A673 (cell line): Measurements from ENCODE around the gene B3GAT3. TPM values are rescaled to one million over a fixed set of nuclear protein-coding genes. Genes with fewer than 3 reads are reported as not detected.
A peak's percentile ranks its signal among the peaks of the same experiment; 100 is the strongest.
"Not testable (repeated sequence)": the region's sequence is repeated elsewhere in the genome, so short reads cannot be mapped to it uniquely, and the experiment has no call there.

Experiments used
- BruUV-seq: library from RNA; stranded (reverse); fragments of 400-500 nt; replicated peaks from 2 replicates; lab custom pipeline; 2021; lab: Mats Ljungman, UMichigan
- CTCF ChIA-PET: fragments of 300-600 bp; sonication (Branson Sonifier 250); formaldehyde crosslinking; loops from one replicate; lab custom pipeline; 2022; ENCODE audit warnings: antibody characterized with exemption; lab: Charles Lee
- POLR2A ChIA-PET: fragments of 300-600 bp; sonication (Branson Sonifier 250); formaldehyde crosslinking; loops from one replicate; lab custom pipeline; 2022; ENCODE audit warnings: antibody characterized with exemption; ENCODE audit not compliant: low non-redundant PET; lab: Charles Lee
- DNase-seq: peaks from one replicate; pipeline ENCODE4 v3.0.0-alpha.2; 2015; ENCODE audit warnings: low spot score
- H3K27ac ChIP-seq: fragments of 200-600 bp; sonication (generic); 2 replicates; pipeline ENCODE4 v1.5.1; 2016; ENCODE audit warnings: mixed run types, low read depth, mild to moderate bottlenecking, mixed read lengths, antibody characterized with exemption, low read length; ENCODE audit not compliant: poor library complexity, severe bottlenecking
- H3K27me3 ChIP-seq: fragments of 200-600 bp; sonication (generic); replicated peaks from 2 replicates; pipeline ENCODE4 v1.6.1; 2017; ENCODE audit warnings: mixed run types, low read depth, mild to moderate bottlenecking, mixed read lengths, antibody characterized with exemption, low read length; ENCODE audit not compliant: insufficient read depth, poor library complexity
- H3K36me3 ChIP-seq: fragments of 200-600 bp; sonication (generic); 2 replicates; pipeline ENCODE4 v1.6.1; 2016; ENCODE audit warnings: mixed run types, mild to moderate bottlenecking, mixed read lengths, antibody characterized with exemption, low read length; ENCODE audit not compliant: insufficient read depth, poor library complexity, severe bottlenecking
- H3K4me1 ChIP-seq: fragments of 200-600 bp; sonication (generic); 2 replicates; pipeline ENCODE4 v1.6.1; 2017; ENCODE audit warnings: mixed run types, mild to moderate bottlenecking, mixed read lengths, antibody characterized with exemption, low read length; ENCODE audit not compliant: insufficient read depth, poor library complexity, severe bottlenecking
- H3K4me3 ChIP-seq: fragments of 200-600 bp; sonication (generic); 2 replicates; pipeline ENCODE4 v1.5.1; 2016; ENCODE audit warnings: low read depth, mixed run types, mild to moderate bottlenecking, mixed read lengths, low read length; ENCODE audit not compliant: poor library complexity, severe bottlenecking
- H3K9me3 ChIP-seq: fragments of 200-600 bp; sonication (generic); 2 replicates; pipeline ENCODE4 v1.6.1; 2016; ENCODE audit warnings: mixed run types, low read depth, mild to moderate bottlenecking, mixed read lengths, antibody characterized with exemption, low read length; ENCODE audit not compliant: poor library complexity, severe bottlenecking
- EZH2 ChIP-seq: fragments of 200-600 bp; sonication (generic); IDR thresholded peaks from 2 replicates; pipeline ENCODE4 v1.6.1; 2017; ENCODE audit warnings: borderline replicate concordance, low read depth, mild to moderate bottlenecking, mixed read lengths, antibody characterized with exemption, low read length; ENCODE audit not compliant: poor library complexity, severe bottlenecking
- intact Hi-C: fragments of 100-400 bp; cut with micrococcal nuclease; formaldehyde crosslinking; loops from one replicate; pipeline ENCODE4 v1.10.0; 2022; ENCODE audit not compliant: unreplicated experiment
- total RNA-seq: library from RNA; stranded (reverse); gene quantifications from 2 replicates; pipeline ENCODE4 v1.2.3, GENCODE V29; 2021
- TF ChIP-seq, protein P1 (sequence below): fragments of 300-800, 200-600 bp; sonication (generic); conservative IDR thresholded peaks from 2 replicates; pipeline ENCODE4 v1.5.1; 2017; ENCODE audit warnings: low read depth, mild to moderate bottlenecking, antibody characterized with exemption, low read length, moderate library complexity, mixed read lengths

The B3GAT3 gene
- total RNA-seq, 1 experiment from 2014 or later, result 64.7 TPM

- intact Hi-C loops, result no loop called here
- Histone ChIP-seq H3K4me3 (no peak overlapping the region), H3K4me1 (peaks cover 6% of the 10 kb centered on the region), H3K9me3 (no peaks in the 10 kb centered on the region), H3K36me3 (peaks cover 8% of the 10 kb centered on the region), H3K27ac (no peak overlapping the region), H3K27me3 (no peaks in the 10 kb centered on the region)
- no peak for TF ChIP-seq EZH2
- TF ChIP-seq, protein P1, sequence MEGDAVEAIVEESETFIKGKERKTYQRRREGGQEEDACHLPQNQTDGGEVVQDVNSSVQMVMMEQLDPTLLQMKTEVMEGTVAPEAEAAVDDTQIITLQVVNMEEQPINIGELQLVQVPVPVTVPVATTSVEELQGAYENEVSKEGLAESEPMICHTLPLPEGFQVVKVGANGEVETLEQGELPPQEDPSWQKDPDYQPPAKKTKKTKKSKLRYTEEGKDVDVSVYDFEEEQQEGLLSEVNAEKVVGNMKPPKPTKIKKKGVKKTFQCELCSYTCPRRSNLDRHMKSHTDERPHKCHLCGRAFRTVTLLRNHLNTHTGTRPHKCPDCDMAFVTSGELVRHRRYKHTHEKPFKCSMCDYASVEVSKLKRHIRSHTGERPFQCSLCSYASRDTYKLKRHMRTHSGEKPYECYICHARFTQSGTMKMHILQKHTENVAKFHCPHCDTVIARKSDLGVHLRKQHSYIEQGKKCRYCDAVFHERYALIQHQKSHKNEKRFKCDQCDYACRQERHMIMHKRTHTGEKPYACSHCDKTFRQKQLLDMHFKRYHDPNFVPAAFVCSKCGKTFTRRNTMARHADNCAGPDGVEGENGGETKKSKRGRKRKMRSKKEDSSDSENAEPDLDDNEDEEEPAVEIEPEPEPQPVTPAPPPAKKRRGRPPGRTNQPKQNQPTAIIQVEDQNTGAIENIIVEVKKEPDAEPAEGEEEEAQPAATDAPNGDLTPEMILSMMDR, result no peak
- no peak for DNase-seq
- ChIA-PET POLR2A (interaction anchor here (1.4 kb wide), 1 partner anchor 8 kb away, joined by 5 read pairs; the partner anchor contains the start of genes C11orf98 and CSKMT), CTCF (no interaction called here)
- BruUV-seq, result no TSS peak
Measured at GRCh38 chr11:62656796-62657429, 35.1 kb upstream of the B3GAT3 start.

GRCh38 chr11:62654297-62654696, 32.5 kb upstream of the B3GAT3 start:
- Histone ChIP-seq H3K27ac (no peak overlapping the region), H3K4me1 (peaks cover 10% of the 10 kb centered on the region), H3K9me3 (no peaks in the 10 kb centered on the region), H3K27me3 (no peaks in the 10 kb centered on the region), H3K4me3 (no peak overlapping the region), H3K36me3 (peaks cover 7% of the 10 kb centered on the region)
- POLR2A ChIA-PET, result no interaction called here
- BruUV-seq, result no TSS peak
- intact Hi-C loops, result no loop called here
- no peak for DNase-seq
- CTCF ChIA-PET, result no interaction called here
- TF ChIP-seq, protein P1, result no peak
- no peak for TF ChIP-seq EZH2

- peaks cover 25% of the 10 kb centered on the region for H3K36me3 ChIP-seq
- H3K4me1 ChIP-seq, result peaks cover 12% of the 10 kb centered on the region
- ChIA-PET POLR2A (interaction anchor here (1.0 to 1.4 kb wide), 2 partner anchors 13 to 61 kb away, joined by 6 to 7 read pairs; partner anchors contain the start of genes C11orf98, CSKMT and TUT1), CTCF (no interaction called here)
- no peaks in the 10 kb centered on the region for H3K27me3 ChIP-seq
- intact Hi-C loops, result no loop called here
- BruUV-seq, result no TSS peak
- peak overlapping the region; percentile 81 for H3K4me3 ChIP-seq
- no peaks in the 10 kb centered on the region for H3K9me3 ChIP-seq
- peak overlapping the region; percentile 90 for H3K27ac ChIP-seq
- no peak for DNase-seq
- TF ChIP-seq, protein P1, result no peak
- no peak for TF ChIP-seq EZH2
Measured at GRCh38 chr11:62652161-62653006, 30.6 kb upstream of the B3GAT3 start.

GRCh38 chr11:62650283-62650682, 28.5 kb upstream of the B3GAT3 start:
- DNase-seq, intact Hi-C loops, POLR2A ChIA-PET, H3K27ac ChIP-seq, H3K9me3 ChIP-seq, H3K27me3 ChIP-seq, CTCF ChIA-PET, H3K4me3 ChIP-seq, BruUV-seq: not testable (repeated sequence)
- peaks cover 19% of the 10 kb centered on the region for H3K4me1 ChIP-seq
- H3K36me3 ChIP-seq, result peaks cover 25% of the 10 kb centered on the region
